GM23338 (cell line): ENCODE results near the gene KAT2B. TPM values are rescaled to one million over a fixed set of nuclear protein-coding genes. Genes with fewer than 3 reads are reported as not detected.

Source experiments
- ATAC-seq: fragments of 200-7000 bp; cut with Tn5 transposase; 3 replicates; pipeline ENCODE4 v1.9.1; 2020
- DNase-seq: peaks from one replicate; pipeline ENCODE4 v3.0.0-alpha.2; 2015; ENCODE audit warnings: low spot score
- H2AFZ ChIP-seq: fragments of 200-600 bp; sonication (generic); 2 replicates; pipeline ENCODE4 v1.8.0; 2016; ENCODE audit warnings: antibody characterized with exemption, mild to moderate bottlenecking, moderate library complexity
- H3F3A ChIP-seq: fragments of 200-600 bp; sonication (generic); replicated peaks from 2 replicates; pipeline ENCODE4 v1.8.0; 2017; ENCODE audit warnings: antibody characterized with exemption, mixed run types, low read depth
- H3K27ac ChIP-seq: fragments of 200-600 bp; sonication (generic); 2 replicates; pipeline ENCODE4 v1.6.1; 2016; ENCODE audit warnings: low read depth
- H3K27me3 ChIP-seq: fragments of 200-600 bp; sonication (generic); 2 replicates; pipeline ENCODE4 v1.8.0; 2016; ENCODE audit warnings: mild to moderate bottlenecking, mixed run types, moderate library complexity; ENCODE audit not compliant: insufficient read depth
- H3K36me3 ChIP-seq: fragments of 200-600 bp; sonication (generic); 2 replicates; pipeline ENCODE4 v1.8.0; 2016; ENCODE audit warnings: mild to moderate bottlenecking; ENCODE audit not compliant: insufficient read depth
- H3K4me1 ChIP-seq: fragments of 200-600 bp; sonication (generic); 2 replicates; pipeline ENCODE4 v1.8.0; 2016; ENCODE audit warnings: mild to moderate bottlenecking, moderate library complexity; ENCODE audit not compliant: insufficient read depth
- H3K4me2 ChIP-seq: fragments of 200-600 bp; sonication (generic); 2 replicates; pipeline ENCODE4 v1.7.1; 2017; ENCODE audit warnings: mixed run types
- H3K4me3 ChIP-seq: fragments of 200-600 bp; sonication (generic); 2 replicates; pipeline ENCODE4 v1.6.1; 2016; ENCODE audit warnings: mixed run types
- H3K79me2 ChIP-seq: fragments of 200-600 bp; sonication (generic); replicated peaks from 2 replicates; pipeline ENCODE4 v1.8.0; 2017; ENCODE audit warnings: mild to moderate bottlenecking; ENCODE audit not compliant: insufficient read depth
- H3K9me2 ChIP-seq: fragments of 200-600 bp; sonication (generic); 2 replicates; pipeline ENCODE4 v1.8.0; 2017; ENCODE audit not compliant: insufficient read depth
- H4K20me1 ChIP-seq: fragments of 200-600 bp; sonication (generic); replicated peaks from 2 replicates; pipeline ENCODE4 v1.8.0; 2017; ENCODE audit warnings: mild to moderate bottlenecking; ENCODE audit not compliant: insufficient read depth
- H3K27ac Mint-ChIP-seq: 2 replicates; pipeline ENCODE4 v1.8.0; 2020; ENCODE audit warnings: inconsistent platforms, mild to moderate bottlenecking, moderate library complexity, mixed read lengths
- H3K27me3 Mint-ChIP-seq: 3 replicates; pipeline ENCODE4 v1.8.0; 2022; ENCODE audit warnings: low read depth, mild to moderate bottlenecking, moderate library complexity, mixed read lengths, inconsistent platforms; ENCODE audit not compliant: insufficient read depth, poor library complexity
- H3K36me3 Mint-ChIP-seq: 3 replicates; pipeline ENCODE4 v1.8.0; 2021; ENCODE audit warnings: low read depth, mild to moderate bottlenecking, inconsistent platforms, moderate library complexity, mixed read lengths
- H3K4me1 Mint-ChIP-seq: 3 replicates; pipeline ENCODE4 v1.8.0; 2020; ENCODE audit warnings: mild to moderate bottlenecking, inconsistent platforms, mixed read lengths
- H3K4me3 Mint-ChIP-seq: 3 replicates; pipeline ENCODE4 v1.8.0; 2021; ENCODE audit warnings: moderate library complexity, mild to moderate bottlenecking, inconsistent platforms, mixed read lengths
- H3K9me3 Mint-ChIP-seq: 3 replicates; pipeline ENCODE4 v1.8.0; 2020; ENCODE audit warnings: moderate library complexity, mild to moderate bottlenecking, inconsistent platforms, mixed read lengths
- EZH2 ChIP-seq: fragments of 200-600 bp; sonication (generic); IDR thresholded peaks from one replicate; pipeline ENCODE4 v1.8.0; 2017; ENCODE audit warnings: antibody characterized with exemption, mild to moderate bottlenecking, low read depth; ENCODE audit not compliant: unreplicated experiment
- EZH2phosphoT487 ChIP-seq: fragments of 200-600 bp; sonication (generic); IDR thresholded peaks from one replicate; pipeline ENCODE4 v1.8.1; 2018; ENCODE audit warnings: antibody characterized with exemption; ENCODE audit not compliant: unreplicated experiment
- JUNB ChIP-seq: IDR thresholded peaks from one replicate; pipeline ENCODE4 v1.6.1; 2016; ENCODE audit warnings: antibody characterized with exemption; ENCODE audit not compliant: unreplicated experiment
- STAT1 ChIP-seq: IDR thresholded peaks from one replicate; pipeline ENCODE4 v1.6.1; 2016; ENCODE audit warnings: antibody characterized with exemption; ENCODE audit not compliant: unreplicated experiment
- long read RNA-seq: library from polyadenylated mRNA; unstranded; transcript quantifications from one replicate; pipeline ENCODE4 v2.0.0, GENCODE V29; 2020; ENCODE audit not compliant: unreplicated experiment
- polyA plus RNA-seq: library from polyadenylated mRNA; unstranded; fragments of >200 nt; fragmentation: Nextera tagmentation; extraction: Ambion mirVana; gene quantifications from 2 replicates; pipeline ENCODE4 v1.2.1, GENCODE V29; 2016
- total RNA-seq: library from RNA; depleted of rRNA; stranded (reverse); fragments of >200 nt; shearing (Covaris generic); gene quantifications from 2 replicates; pipeline ENCODE4 v1.2.3, GENCODE V29; 2014; rRNA removed
- TF ChIP-seq, protein P1 (sequence below), 2 experiments: fragments of 200-600 bp in 1 of 2; sonication (generic) in 1 of 2; conservative IDR thresholded peaks; 2 replicates each; pipeline versions ENCODE4 v1.5.1 to v1.6.1; 2016 to 2017; ENCODE audit warnings: antibody characterized with exemption in 2 of 2, low read depth in 2 of 2, mild to moderate bottlenecking in 2 of 2, moderate library complexity in 1 of 2
- TF ChIP-seq, protein P2 (sequence below): IDR thresholded peaks from 2 replicates; pipeline ENCODE4 v1.6.1; 2016; ENCODE audit warnings: antibody characterized with exemption
- TF ChIP-seq, protein P3 (sequence below): IDR thresholded peaks from one replicate; pipeline ENCODE4 v1.6.1; 2018; ENCODE audit warnings: antibody characterized with exemption; ENCODE audit not compliant: unreplicated experiment

Gene KAT2B
- total RNA-seq (1.7 and 4.4 TPM in 2 replicates), polyA plus RNA-seq (1.3 and 1.7 TPM in 2 replicates)
- long read RNA-seq = 0 reads

DNA sequence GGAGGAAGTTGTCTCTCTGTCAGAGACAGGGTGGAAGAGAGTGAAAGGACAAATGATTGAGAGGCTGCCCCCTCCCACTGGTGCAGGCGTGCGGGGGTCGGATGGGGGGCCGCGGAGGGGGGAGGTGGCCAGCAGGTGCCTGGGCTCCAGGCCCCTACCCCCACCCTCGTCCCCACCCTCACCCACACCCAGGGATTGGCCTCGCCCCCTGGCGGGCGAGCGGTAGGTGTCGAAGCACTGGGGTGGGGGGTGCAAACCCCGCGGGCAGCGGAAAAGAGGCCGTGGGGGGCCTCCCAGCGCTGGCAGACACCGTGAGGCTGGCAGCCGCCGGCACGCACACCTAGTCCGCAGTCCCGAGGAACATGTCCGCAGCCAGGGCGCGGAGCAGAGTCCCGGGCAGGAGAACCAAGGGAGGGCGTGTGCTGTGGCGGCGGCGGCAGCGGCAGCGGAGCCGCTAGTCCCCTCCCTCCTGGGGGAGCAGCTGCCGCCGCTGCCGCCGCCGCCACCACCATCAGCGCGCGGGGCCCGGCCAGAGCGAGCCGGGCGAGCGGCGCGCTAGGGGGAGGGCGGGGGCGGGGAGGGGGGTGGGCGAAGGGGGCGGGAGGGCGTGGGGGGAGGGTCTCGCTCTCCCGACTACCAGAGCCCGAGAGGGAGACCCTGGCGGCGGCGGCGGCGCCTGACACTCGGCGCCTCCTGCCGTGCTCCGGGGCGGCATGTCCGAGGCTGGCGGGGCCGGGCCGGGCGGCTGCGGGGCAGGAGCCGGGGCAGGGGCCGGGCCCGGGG, at the start of gene KAT2B:
Gene KAT2B, plus strand, starts transcription at position 682 of the 783 bp plus-strand sequence. Its CDS starts 32 bp downstream, at position 714.
- Mint-ChIP-seq H3K4me3 (peak within 1 kb of the TSS; percentile 89), H3K27ac (no peak within 1 kb of the TSS), H3K36me3 (no peaks in the 10 kb centered on the region; the same call in 2 of the 3 replicates), H3K4me1 (peaks cover 16% of the 10 kb centered on the region), H3K27me3 (peaks cover 19% of the 10 kb centered on the region), H3K9me3 (no peaks in the 10 kb centered on the region; the same call in 2 of the 3 replicates)
- peak within 1 kb of the TSS; percentile 96 for H2AFZ ChIP-seq
- peaks cover 29% of the 10 kb centered on the region for H3K27me3 ChIP-seq
- H3K4me3 ChIP-seq = peak within 1 kb of the TSS; percentile 84
- no peak within 1 kb of the TSS for H3K27ac ChIP-seq
- H3K36me3 ChIP-seq = no peaks in the 10 kb centered on the region
- H4K20me1 ChIP-seq = no peaks in the 10 kb centered on the region; the same call in 1 of the 2 replicates
- TF ChIP-seq, protein P1, sequence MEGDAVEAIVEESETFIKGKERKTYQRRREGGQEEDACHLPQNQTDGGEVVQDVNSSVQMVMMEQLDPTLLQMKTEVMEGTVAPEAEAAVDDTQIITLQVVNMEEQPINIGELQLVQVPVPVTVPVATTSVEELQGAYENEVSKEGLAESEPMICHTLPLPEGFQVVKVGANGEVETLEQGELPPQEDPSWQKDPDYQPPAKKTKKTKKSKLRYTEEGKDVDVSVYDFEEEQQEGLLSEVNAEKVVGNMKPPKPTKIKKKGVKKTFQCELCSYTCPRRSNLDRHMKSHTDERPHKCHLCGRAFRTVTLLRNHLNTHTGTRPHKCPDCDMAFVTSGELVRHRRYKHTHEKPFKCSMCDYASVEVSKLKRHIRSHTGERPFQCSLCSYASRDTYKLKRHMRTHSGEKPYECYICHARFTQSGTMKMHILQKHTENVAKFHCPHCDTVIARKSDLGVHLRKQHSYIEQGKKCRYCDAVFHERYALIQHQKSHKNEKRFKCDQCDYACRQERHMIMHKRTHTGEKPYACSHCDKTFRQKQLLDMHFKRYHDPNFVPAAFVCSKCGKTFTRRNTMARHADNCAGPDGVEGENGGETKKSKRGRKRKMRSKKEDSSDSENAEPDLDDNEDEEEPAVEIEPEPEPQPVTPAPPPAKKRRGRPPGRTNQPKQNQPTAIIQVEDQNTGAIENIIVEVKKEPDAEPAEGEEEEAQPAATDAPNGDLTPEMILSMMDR (conservative IDR thresholded peaks at IDR 0.05; ENCODE audit: low read depth in 2 of 2) = peak; percentile 52 to 53
- TF ChIP-seq JUNB = no peak
- H3K4me2 ChIP-seq = peak within 1 kb of the TSS; percentile 96
- peaks cover 8% of the 10 kb centered on the region for H3F3A ChIP-seq
- ATAC-seq (peak; percentile 72), DNase-seq (peak; percentile 71)
- H3K9me2 ChIP-seq = no peaks in the 10 kb centered on the region
- H3K79me2 ChIP-seq = no peaks in the 10 kb centered on the region
- H3K4me1 ChIP-seq = peaks cover 14% of the 10 kb centered on the region

DNA sequence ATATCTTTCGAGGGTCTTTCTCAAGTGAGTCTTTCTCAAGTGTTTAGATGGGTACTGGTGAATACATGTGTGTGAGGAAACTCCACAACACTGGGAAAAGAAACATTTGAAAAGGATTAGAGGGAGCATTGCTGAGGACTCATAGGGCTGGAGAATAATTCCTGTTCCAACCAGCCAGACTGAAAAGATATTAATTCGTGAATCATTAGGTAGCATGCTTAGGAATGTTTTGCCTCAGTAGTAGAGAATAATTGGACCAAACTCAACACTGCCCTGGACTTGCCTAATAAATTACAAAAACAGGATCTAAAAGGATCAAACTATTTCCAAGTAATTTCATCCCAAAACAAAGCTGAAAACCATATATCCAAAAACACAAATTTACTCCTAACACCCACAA, 45.5 kb upstream of the KAT2B start:
- ATAC-seq (no peak), DNase-seq (no peak)
- Histone ChIP-seq H2AFZ (no peak overlapping the region), H3K4me3 (no peak overlapping the region), H3K36me3 (no peaks in the 10 kb centered on the region), H3K79me2 (no peaks in the 10 kb centered on the region), H3K4me2 (no peak overlapping the region), H3K27ac (no peak overlapping the region), H3K9me2 (no peaks in the 10 kb centered on the region), H3K4me1 (no peaks in the 10 kb centered on the region), H4K20me1 (no peaks in the 10 kb centered on the region), H3K27me3 (no peaks in the 10 kb centered on the region), H3F3A (no peaks in the 10 kb centered on the region)
- Mint-ChIP-seq H3K27ac (no peak overlapping the region), H3K4me3 (no peak overlapping the region), H3K4me1 (no peaks in the 10 kb centered on the region), H3K9me3 (no peaks in the 10 kb centered on the region), H3K27me3 (no peaks in the 10 kb centered on the region), H3K36me3 (no peaks in the 10 kb centered on the region)
- TF ChIP-seq, protein P2, sequence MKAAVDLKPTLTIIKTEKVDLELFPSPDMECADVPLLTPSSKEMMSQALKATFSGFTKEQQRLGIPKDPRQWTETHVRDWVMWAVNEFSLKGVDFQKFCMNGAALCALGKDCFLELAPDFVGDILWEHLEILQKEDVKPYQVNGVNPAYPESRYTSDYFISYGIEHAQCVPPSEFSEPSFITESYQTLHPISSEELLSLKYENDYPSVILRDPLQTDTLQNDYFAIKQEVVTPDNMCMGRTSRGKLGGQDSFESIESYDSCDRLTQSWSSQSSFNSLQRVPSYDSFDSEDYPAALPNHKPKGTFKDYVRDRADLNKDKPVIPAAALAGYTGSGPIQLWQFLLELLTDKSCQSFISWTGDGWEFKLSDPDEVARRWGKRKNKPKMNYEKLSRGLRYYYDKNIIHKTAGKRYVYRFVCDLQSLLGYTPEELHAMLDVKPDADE = no peak
- TF ChIP-seq STAT1 = no peak
- TF ChIP-seq EZH2phosphoT487 = no peak
- no peak for TF ChIP-seq EZH2
- TF ChIP-seq, protein P1 (conservative IDR thresholded peaks at IDR 0.05; ENCODE audit: low read depth in 2 of 2) = no peak
- TF ChIP-seq, protein P3, sequence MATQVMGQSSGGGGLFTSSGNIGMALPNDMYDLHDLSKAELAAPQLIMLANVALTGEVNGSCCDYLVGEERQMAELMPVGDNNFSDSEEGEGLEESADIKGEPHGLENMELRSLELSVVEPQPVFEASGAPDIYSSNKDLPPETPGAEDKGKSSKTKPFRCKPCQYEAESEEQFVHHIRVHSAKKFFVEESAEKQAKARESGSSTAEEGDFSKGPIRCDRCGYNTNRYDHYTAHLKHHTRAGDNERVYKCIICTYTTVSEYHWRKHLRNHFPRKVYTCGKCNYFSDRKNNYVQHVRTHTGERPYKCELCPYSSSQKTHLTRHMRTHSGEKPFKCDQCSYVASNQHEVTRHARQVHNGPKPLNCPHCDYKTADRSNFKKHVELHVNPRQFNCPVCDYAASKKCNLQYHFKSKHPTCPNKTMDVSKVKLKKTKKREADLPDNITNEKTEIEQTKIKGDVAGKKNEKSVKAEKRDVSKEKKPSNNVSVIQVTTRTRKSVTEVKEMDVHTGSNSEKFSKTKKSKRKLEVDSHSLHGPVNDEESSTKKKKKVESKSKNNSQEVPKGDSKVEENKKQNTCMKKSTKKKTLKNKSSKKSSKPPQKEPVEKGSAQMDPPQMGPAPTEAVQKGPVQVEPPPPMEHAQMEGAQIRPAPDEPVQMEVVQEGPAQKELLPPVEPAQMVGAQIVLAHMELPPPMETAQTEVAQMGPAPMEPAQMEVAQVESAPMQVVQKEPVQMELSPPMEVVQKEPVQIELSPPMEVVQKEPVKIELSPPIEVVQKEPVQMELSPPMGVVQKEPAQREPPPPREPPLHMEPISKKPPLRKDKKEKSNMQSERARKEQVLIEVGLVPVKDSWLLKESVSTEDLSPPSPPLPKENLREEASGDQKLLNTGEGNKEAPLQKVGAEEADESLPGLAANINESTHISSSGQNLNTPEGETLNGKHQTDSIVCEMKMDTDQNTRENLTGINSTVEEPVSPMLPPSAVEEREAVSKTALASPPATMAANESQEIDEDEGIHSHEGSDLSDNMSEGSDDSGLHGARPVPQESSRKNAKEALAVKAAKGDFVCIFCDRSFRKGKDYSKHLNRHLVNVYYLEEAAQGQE = no peak
